H1 (cell line): ENCODE data around the gene UCHL1. TPM values are rescaled to one million over a fixed set of nuclear protein-coding genes. Genes with fewer than 3 reads are reported as not detected.

Experiments
- CTCF ChIA-PET: fragments of 300-600 bp; sonication (Branson Sonifier 250); formaldehyde crosslinking; loops from one replicate; lab custom pipeline; 2021; ENCODE audit not compliant: partially characterized antibody; lab: Charles Lee
- POLR2A ChIA-PET: fragments of 300-600 bp; sonication (Branson Sonifier 250); formaldehyde crosslinking; loops from one replicate; lab custom pipeline; 2021; ENCODE audit warnings: inconsistent platforms; ENCODE audit not compliant: partially characterized antibody; lab: Charles Lee
- DNase-seq, 2 experiments: peaks; one replicate each; pipeline versions ENCODE4 v3.0.0 to v3.0.0-alpha.2; 2010 to 2022; ENCODE audit warnings: low spot score in 2 of 2, low read depth in 1 of 2, mixed read lengths in 1 of 2
- FAIRE-seq: peaks from 2 replicates; lab custom pipeline; 2011; peaks lifted over from hg19 to GRCh38; lab: Jason Lieb, UNC
- H2AFZ ChIP-seq: 2 replicates; pipeline ENCODE4 v1.8.1; 2012; ENCODE audit warnings: low read length, inconsistent platforms
- H2AK5ac ChIP-seq: 2 replicates; pipeline ENCODE4 v1.6.1; 2013; ENCODE audit warnings: low read depth, low read length
- H2BK120ac ChIP-seq: replicated peaks from 2 replicates; pipeline ENCODE3; 2013; ENCODE audit warnings: low read depth, low read length, inconsistent platforms
- H2BK12ac ChIP-seq: 2 replicates; pipeline ENCODE4 v1.6.1; 2013; ENCODE audit warnings: low read depth, low read length
- H2BK15ac ChIP-seq: 2 replicates; pipeline ENCODE4 v1.6.1; 2013; ENCODE audit warnings: low read length
- H2BK20ac ChIP-seq: 2 replicates; pipeline ENCODE4 v1.6.1; 2013; ENCODE audit warnings: low read length
- H2BK5ac ChIP-seq: 2 replicates; pipeline ENCODE4 v1.6.1; 2013; ENCODE audit warnings: low read depth, low read length
- H3K14ac ChIP-seq: 2 replicates; pipeline ENCODE4 v1.6.1; 2013; ENCODE audit warnings: inconsistent platforms; ENCODE audit not compliant: insufficient read length
- H3K18ac ChIP-seq: 2 replicates; pipeline ENCODE4 v1.6.1; 2013; ENCODE audit warnings: low read length; ENCODE audit errors: extremely low read depth
- H3K23ac ChIP-seq: 2 replicates; pipeline ENCODE4 v1.6.1; 2013; ENCODE audit warnings: inconsistent platforms; ENCODE audit not compliant: insufficient read length
- H3K23me2 ChIP-seq: 2 replicates; pipeline ENCODE4 v1.6.1; 2013; ENCODE audit warnings: low read depth, low read length
- H3K27ac ChIP-seq: 2 replicates; pipeline ENCODE4 v1.6.1; 2011; ENCODE audit warnings: low read depth, low read length, inconsistent platforms
- H3K27me3 ChIP-seq, 4 experiments: replicated peaks in 1 of 4; 1 replicate in 1 of 4; 2 replicates in 3 of 4; pipeline versions ENCODE4 v1.6.1 to v1.8.1; 2011 to 2013; ENCODE audit warnings: low read length in 3 of 4, mild to moderate bottlenecking in 3 of 4, inconsistent platforms in 2 of 4, mixed read lengths in 2 of 4, moderate library complexity in 1 of 4; ENCODE audit not compliant: control insufficient read depth in 3 of 4, insufficient read depth in 3 of 4; ENCODE audit errors: extremely low read depth in 1 of 4
- H3K36me3 ChIP-seq, 4 experiments: 2 replicates each; pipeline versions ENCODE4 v1.6.1 to v1.8.1; 2011 to 2013; ENCODE audit warnings: mild to moderate bottlenecking in 4 of 4, low read length in 3 of 4, moderate library complexity in 2 of 4, control low read depth in 1 of 4, inconsistent platforms in 1 of 4; ENCODE audit not compliant: insufficient read depth in 4 of 4, control insufficient read depth in 2 of 4
- H3K4ac ChIP-seq: replicated peaks from 2 replicates; pipeline ENCODE3; 2013; ENCODE audit warnings: low read length, low read depth, mixed read lengths, inconsistent platforms; ENCODE audit not compliant: insufficient read length
- H3K4me1 ChIP-seq, 4 experiments: replicated peaks in 1 of 4; 1 replicate in 1 of 4; 2 replicates in 3 of 4; pipeline versions ENCODE4 v1.6.1 to v1.8.1; 2011 to 2013; ENCODE audit warnings: low read length in 3 of 4, inconsistent platforms in 2 of 4, mixed read lengths in 1 of 4; ENCODE audit not compliant: insufficient read depth in 4 of 4, control insufficient read depth in 3 of 4
- H3K4me2 ChIP-seq, 2 experiments: 2 replicates each; pipeline versions ENCODE4 v1.6.1 to v1.8.1; 2011 to 2013; ENCODE audit warnings: low read depth in 2 of 2, low read length in 2 of 2, control low read depth in 1 of 2, inconsistent platforms in 1 of 2, mild to moderate bottlenecking in 1 of 2; ENCODE audit not compliant: insufficient read depth in 1 of 2
- H3K4me3 ChIP-seq, 4 experiments: fragments of 200-600, 300-600 bp in 1 of 4; sonication (generic), shearing (Covaris generic), sonication (Bioruptor Twin) in 1 of 4; 2 replicates each; pipeline versions ENCODE4 v1.5.1 to v1.8.1; 2011 to 2016; ENCODE audit warnings: low read length in 4 of 4, low read depth in 3 of 4, control low read depth in 2 of 4, inconsistent platforms in 2 of 4, mild to moderate bottlenecking in 2 of 4, mixed read lengths in 1 of 4, moderate library complexity in 1 of 4; ENCODE audit not compliant: insufficient read depth in 2 of 4; ENCODE audit errors: extremely low read depth in 1 of 4
- H3K56ac ChIP-seq: replicated peaks from 2 replicates; pipeline ENCODE3; 2013; ENCODE audit warnings: low read depth, mild to moderate bottlenecking, mixed read lengths, low read length, inconsistent platforms; ENCODE audit not compliant: insufficient read length
- H3K79me1 ChIP-seq: 2 replicates; pipeline ENCODE4 v1.6.1; 2013; ENCODE audit warnings: low read depth, low read length, control low read depth
- H3K79me2 ChIP-seq, 2 experiments: 2 replicates each; pipeline versions ENCODE4 v1.6.1 to v1.8.1; 2012 to 2013; ENCODE audit warnings: low read length in 2 of 2, mild to moderate bottlenecking in 2 of 2, inconsistent platforms in 1 of 2; ENCODE audit not compliant: insufficient read depth in 2 of 2, control insufficient read depth in 1 of 2
- H3K9ac ChIP-seq, 4 experiments: replicated peaks in 1 of 4; 1 replicate in 1 of 4; 2 replicates in 3 of 4; pipeline versions ENCODE4 v1.6.1 to v1.8.1; 2011 to 2013; ENCODE audit warnings: low read depth in 3 of 4, low read length in 3 of 4, control low read depth in 2 of 4, mild to moderate bottlenecking in 2 of 4, moderate library complexity in 2 of 4, inconsistent platforms in 1 of 4; ENCODE audit errors: extremely low read depth in 1 of 4
- H3K9me3 ChIP-seq, 2 experiments: 2 replicates each; pipeline versions ENCODE4 v1.6.1 to v1.8.1; 2012 to 2013; ENCODE audit warnings: mild to moderate bottlenecking in 2 of 2, moderate library complexity in 2 of 2, control low read depth in 1 of 2, inconsistent platforms in 1 of 2, low read depth in 1 of 2, low read length in 1 of 2, mixed read lengths in 1 of 2; ENCODE audit not compliant: insufficient read depth in 2 of 2
- H4K20me1 ChIP-seq, 2 experiments: replicated peaks in 1 of 2; 2 replicates each; pipeline versions ENCODE3 to v1.8.1; 2011 to 2013; ENCODE audit warnings: inconsistent platforms in 2 of 2, low read length in 2 of 2, mild to moderate bottlenecking in 1 of 2; ENCODE audit not compliant: insufficient read depth in 2 of 2, control insufficient read depth in 1 of 2
- H4K5ac ChIP-seq: 2 replicates; pipeline ENCODE4 v1.6.1; 2013; ENCODE audit warnings: low read length, low read depth, mixed read lengths, inconsistent platforms; ENCODE audit not compliant: insufficient read length
- H4K8ac ChIP-seq: 2 replicates; pipeline ENCODE4 v1.8.0; 2013; ENCODE audit warnings: mild to moderate bottlenecking, moderate library complexity, low read length, inconsistent platforms; ENCODE audit not compliant: insufficient read depth; ENCODE audit errors: extremely low read depth
- H4K91ac ChIP-seq: replicated peaks from 2 replicates; pipeline ENCODE3; 2013; ENCODE audit warnings: low read length, mixed read lengths, inconsistent platforms; ENCODE audit not compliant: insufficient read length
- CBX5 ChIP-seq: fragments of 300-800, 300-1000 bp; sonication (generic); IDR thresholded peaks from 2 replicates; pipeline ENCODE4 v1.7.1; 2016; ENCODE audit warnings: antibody characterized with exemption, low read length, low read depth
- CREB1 ChIP-seq: IDR thresholded peaks from 2 replicates; pipeline ENCODE4 v1.6.1; 2012; ENCODE audit warnings: inconsistent platforms
- CTBP2 ChIP-seq: IDR thresholded peaks from 2 replicates; pipeline ENCODE4 v1.7.0; 2011; ENCODE audit warnings: borderline replicate concordance, mild to moderate bottlenecking, moderate library complexity, mixed read lengths, low read length; ENCODE audit not compliant: insufficient read depth, insufficient read length
- EZH2 ChIP-seq: fragments of 200-600 bp; sonication (generic); IDR thresholded peaks from 2 replicates; pipeline ENCODE4 v1.7.1; 2012; ENCODE audit warnings: low read depth, mild to moderate bottlenecking, moderate library complexity, low read length, inconsistent platforms; ENCODE audit not compliant: severe bottlenecking
- GABPA ChIP-seq: IDR thresholded peaks from 2 replicates; pipeline ENCODE4 v1.6.1; 2011; ENCODE audit warnings: mild to moderate bottlenecking, low read length, moderate library complexity, borderline replicate concordance; ENCODE audit not compliant: insufficient read depth
- JUN ChIP-seq: IDR thresholded peaks from 2 replicates; pipeline ENCODE4 v1.6.1; 2011; ENCODE audit warnings: low read depth, mild to moderate bottlenecking, improper control_type of control experiment, low read length
- KDM1A ChIP-seq: fragments of 200-600, 300-600 bp; sonication (generic); IDR thresholded peaks from 2 replicates; pipeline ENCODE4 v1.7.1; 2016; ENCODE audit warnings: mild to moderate bottlenecking, low read length, borderline replicate concordance
- POLR2AphosphoS5 ChIP-seq: IDR thresholded peaks from 2 replicates; pipeline ENCODE4 v1.6.1; 2011; ENCODE audit warnings: low read depth, low read length
- RFX5 ChIP-seq: IDR thresholded peaks from 2 replicates; pipeline ENCODE4 v1.6.1; 2011; ENCODE audit warnings: low read depth, low read length, improper control_type of control experiment, borderline replicate concordance
- RXRA ChIP-seq: IDR thresholded peaks from 2 replicates; pipeline ENCODE4 v1.6.1; 2011; ENCODE audit warnings: low read depth, mild to moderate bottlenecking, low read length, moderate library complexity; ENCODE audit not compliant: insufficient read depth
- SIRT6 ChIP-seq: IDR thresholded peaks from one replicate; pipeline ENCODE4 v1.7.1; 2012; ENCODE audit warnings: low read length, inconsistent platforms
- TAF1 ChIP-seq: IDR thresholded peaks from 2 replicates; pipeline ENCODE4 v1.6.1; 2011; ENCODE audit warnings: mild to moderate bottlenecking, low read depth, low read length
- TEAD4 ChIP-seq: IDR thresholded peaks from 2 replicates; pipeline ENCODE4 v1.6.1; 2012; ENCODE audit warnings: low read depth, low read length, inconsistent platforms, mixed read lengths
- ZNF274 ChIP-seq: IDR thresholded peaks from 2 replicates; pipeline ENCODE4 v1.7.0; 2012; ENCODE audit warnings: low read length, borderline replicate concordance; ENCODE audit errors: extremely low read depth
- WGBS, 2 experiments: shearing (Covaris generic) in 1 of 2; methylation state at CpG; one replicate each; pipeline versions ENCODE4 v1.1.6 to v1.1.7; 2013 to 2015; ENCODE audit warnings: low lambda C conversion rate in 2 of 2, mixed read lengths in 2 of 2, inconsistent platforms in 1 of 2, low coverage in 1 of 2, missing lambda C conversion rate in 1 of 2; ENCODE audit not compliant: insufficient replicate concordance in 2 of 2, insufficient coverage in 1 of 2, insufficient read length in 1 of 2; ENCODE audit errors: extremely low coverage in 1 of 2, missing lambda C conversion rate in 1 of 2; 5-methylcytosine and 5-hydroxymethylcytosine counted together
- polyA plus RNA-seq, 7 experiments: library from polyadenylated mRNA; depleted of rRNA in 3 of 7; stranded (reverse) in 5 of 7; unstranded in 2 of 7; fragments of >200 nt in 5 of 7; fragments of 200-250 nt in 2 of 7; gene quantifications; 1 replicate in 5 of 7; 2 replicates in 1 of 7; 4 replicates in 1 of 7; pipeline versions ENCODE4 v1.2.1 to v1.2.3, GENCODE V29; 2011 to 2013; ENCODE audit warnings: missing spikeins in 2 of 7, mixed read lengths in 2 of 7
- total RNA-seq: library from RNA; stranded (reverse); fragmentation: NEBNext Ultra II Directional; extraction: Animal tissue kit (Norgen Biotek cat#: 25700); gene quantifications from 2 replicates; pipeline ENCODE4 v1.2.1, GENCODE V29; 2021

The UCHL1 gene
- total and polyA plus RNA-seq, 2 of the 8 experiments (the other 6 are each of a cell fraction or from before 2014, with no cell fraction given), result 781 to 1,717 TPM

GRCh38 chr4:41303372-41304118, 46.8 kb downstream of the UCHL1 start:
- H3K27ac ChIP-seq, result no peak overlapping the region
- H3K4me2 ChIP-seq, result no peak overlapping the region
- no peak overlapping the region for H4K91ac ChIP-seq
- H3K23me2 ChIP-seq, result no peaks in the 10 kb centered on the region
- no peak overlapping the region for H2BK12ac ChIP-seq
- H2BK15ac ChIP-seq, result no peak overlapping the region
- no peaks in the 10 kb centered on the region for H3K9me3 ChIP-seq
- H2BK120ac ChIP-seq, result no peak overlapping the region
- no peak overlapping the region for H3K18ac ChIP-seq
- no peaks in the 10 kb centered on the region for H3K79me1 ChIP-seq
- no peaks in the 10 kb centered on the region for H3K27me3 ChIP-seq
- H2BK20ac ChIP-seq, result no peak overlapping the region
- no peak for FAIRE-seq
- no peak overlapping the region for H2AK5ac ChIP-seq
- no peak overlapping the region for H3K4ac ChIP-seq
- no peak overlapping the region for H2AFZ ChIP-seq
- H4K8ac ChIP-seq, result no peak overlapping the region
- H4K5ac ChIP-seq, result no peak overlapping the region
- no peak overlapping the region for H3K14ac ChIP-seq
- H3K36me3 ChIP-seq, result no peaks in the 10 kb centered on the region
- WGBS, 2 experiments, result 81% methylated on average over 3 of the region's 3 CpGs; no CpG with 5 or more reads in 1 of the 2 experiments
- no peaks in the 10 kb centered on the region for H3K4me1 ChIP-seq
- TF ChIP-seq RXRA (no peak), TEAD4 (no peak), JUN (no peak), ZNF274 (no peak), POLR2AphosphoS5 (no peak), TAF1 (no peak), SIRT6 (no peak), RFX5 (no peak), CREB1 (no peak), GABPA (no peak), EZH2 (no peak), CTBP2 (no peak), KDM1A (no peak), CBX5 (no peak)
- no peak overlapping the region for H2BK5ac ChIP-seq
- H4K20me1 ChIP-seq, result no peaks in the 10 kb centered on the region
- no peaks in the 10 kb centered on the region for H3K79me2 ChIP-seq
- no peak overlapping the region for H3K56ac ChIP-seq
- no peak overlapping the region for H3K4me3 ChIP-seq
- CTCF ChIA-PET, result interaction anchor here (0.5 to 2.1 kb wide), 6 partner anchors 17 to 519 kb away, joined by 3 to 6 read pairs (median 4); no protein-coding TSS in a partner anchor
- DNase-seq, result no peak
- H3K9ac ChIP-seq, result no peak overlapping the region
- POLR2A ChIA-PET, result no interaction called here
- H3K23ac ChIP-seq, result no peak overlapping the region
